Omental fat pad (tissue), 4 donors: ENCODE data around the gene ZNF446. TPM values are rescaled to one million over a fixed set of nuclear protein-coding genes. Genes with fewer than 3 reads are reported as not detected.

Source experiments
- ATAC-seq: fragments of 150-250 bp; one replicate; pipeline ENCODE4 v1.9.1; 2016; ENCODE audit warnings: mild to moderate bottlenecking, moderate library complexity; ENCODE audit not compliant: low FRiP score
- DNase-seq: peaks from one replicate; pipeline ENCODE4 v3.0.0-alpha.2; 2019; ENCODE audit warnings: low spot score
- CTCF ChIP-seq, 3 donors: fragments of 450-650 bp; IDR thresholded peaks; one replicate each; pipeline ENCODE4 v1.5.1; 2016 to 2017; ENCODE audit warnings: antibody characterized with exemption in 3 of 3, mild to moderate bottlenecking in 3 of 3, moderate library complexity in 2 of 3
- total RNA-seq, 4 donors: library from RNA; depleted of rRNA; stranded (reverse); fragments of >200 nt; gene quantifications; one replicate each; pipeline ENCODE4 v1.1.0, GENCODE V29; 2016

Gene ZNF446
- total RNA-seq, 4 donors from 2014 or later, result 6.6 to 10.4 (median 8.0) TPM

GRCh38 chr19:58509731-58510083 lies 33.6 kb downstream of the ZNF446 start:
- no peak for ATAC-seq
- DNase-seq, result no peak
- no peak for TF ChIP-seq CTCF (IDR thresholded peaks at IDR 0.05)

GRCh38 chr19:58510084-58510862 lies 34.1 kb downstream of the ZNF446 start:
- TF ChIP-seq CTCF (IDR thresholded peaks at IDR 0.05), result no peak
- ATAC-seq, result no peak
- no peak for DNase-seq

GRCh38 chr19:58511353-58512208 lies 35.4 kb downstream of the ZNF446 start, which contains the start of gene SLC27A5:
Gene SLC27A5, minus strand, starts transcription at chr19:58511992. Its CDS starts 37 bp downstream, at chr19:58511955.
- no peak for TF ChIP-seq CTCF (IDR thresholded peaks at IDR 0.05)
- no peak for ATAC-seq
- DNase-seq, result no peak

- DNase-seq (no peak), ATAC-seq (no peak)
- no peak for TF ChIP-seq CTCF (IDR thresholded peaks at IDR 0.05)
Measured at GRCh38 chr19:58513213-58513693, 37.1 kb downstream of the ZNF446 start.

- ATAC-seq, result peak; percentile 88
- TF ChIP-seq CTCF (IDR thresholded peaks at IDR 0.05), result peak in 1 of 3 donors; percentile 77
- peak; percentile 60 for DNase-seq
Measured at GRCh38 chr19:58513694-58514563, 37.8 kb downstream of the ZNF446 start.

GRCh38 chr19:58514564-58515022 lies 38.4 kb downstream of the ZNF446 start:
- DNase-seq (no peak), ATAC-seq (no peak)
- TF ChIP-seq CTCF (IDR thresholded peaks at IDR 0.05), result no peak
